NCI-H2227 treated with DMSO at 0.1 percent for 48 hours (cell line): ENCODE measurements around the gene DEDD.
A peak's percentile ranks its signal among the peaks of the same experiment; 100 is the strongest.

Source experiments
- DNase-seq: peaks from one replicate; lab custom pipeline; 2025; lab: John Stamatoyannopoulos, UW

DEDD gene

DNA sequence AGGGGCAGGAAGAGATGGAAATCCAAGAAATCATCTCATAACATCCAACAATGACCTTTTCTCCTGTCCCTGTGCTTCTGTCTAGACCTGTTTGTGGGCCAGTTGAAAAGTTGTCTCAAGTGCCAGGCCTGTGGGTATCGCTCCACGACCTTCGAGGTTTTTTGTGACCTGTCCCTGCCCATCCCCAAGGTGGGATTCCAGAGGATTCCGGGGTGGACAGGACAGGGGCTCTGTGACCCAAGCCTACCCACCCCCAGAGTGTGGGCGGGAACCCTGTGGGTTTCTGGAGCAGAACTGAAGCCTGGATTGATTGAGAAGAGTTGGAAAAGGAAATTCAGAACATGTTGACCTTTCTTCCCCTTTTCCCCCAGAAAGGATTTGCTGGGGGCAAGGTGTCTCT lies 31.3 kb upstream of the DEDD start:
- no peak for DNase-seq

DNA sequence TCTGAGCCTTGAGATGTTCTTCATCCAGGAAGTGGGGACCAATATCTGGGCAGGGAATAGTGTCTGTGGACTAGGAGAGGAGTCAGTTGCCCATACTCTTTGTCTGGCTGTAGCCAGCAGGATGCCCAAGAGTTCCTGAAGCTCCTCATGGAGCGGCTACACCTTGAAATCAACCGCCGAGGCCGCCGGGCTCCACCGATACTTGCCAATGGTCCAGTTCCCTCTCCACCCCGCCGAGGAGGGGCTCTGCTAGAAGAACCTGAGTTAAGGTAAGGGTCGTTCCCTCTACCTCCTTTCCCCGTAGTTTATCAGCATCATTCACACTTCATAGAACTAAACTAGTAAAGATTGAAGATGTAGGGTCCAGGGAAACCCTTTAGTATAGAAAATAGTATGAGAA lies 30.3 kb upstream of the DEDD start:
- DNase-seq: no peak

DNA sequence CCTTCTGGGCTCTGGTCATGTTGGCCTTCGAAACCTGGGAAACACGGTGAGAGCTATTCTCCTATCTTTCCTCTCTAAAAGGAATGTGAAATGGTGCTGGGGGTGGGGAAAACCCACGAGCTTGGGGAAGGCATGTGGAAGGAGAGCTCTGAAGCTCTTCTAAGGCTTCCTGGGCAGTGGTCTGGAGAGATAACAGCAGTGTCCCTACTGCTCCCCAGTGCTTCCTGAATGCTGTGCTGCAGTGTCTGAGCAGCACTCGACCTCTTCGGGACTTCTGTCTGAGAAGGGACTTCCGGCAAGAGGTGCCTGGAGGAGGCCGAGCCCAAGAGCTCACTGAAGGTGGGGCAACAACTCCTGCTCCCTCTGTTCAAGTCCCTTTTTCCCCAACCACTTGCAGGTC lies 29.6 kb upstream of the DEDD start:
- DNase-seq: no peak

DNA sequence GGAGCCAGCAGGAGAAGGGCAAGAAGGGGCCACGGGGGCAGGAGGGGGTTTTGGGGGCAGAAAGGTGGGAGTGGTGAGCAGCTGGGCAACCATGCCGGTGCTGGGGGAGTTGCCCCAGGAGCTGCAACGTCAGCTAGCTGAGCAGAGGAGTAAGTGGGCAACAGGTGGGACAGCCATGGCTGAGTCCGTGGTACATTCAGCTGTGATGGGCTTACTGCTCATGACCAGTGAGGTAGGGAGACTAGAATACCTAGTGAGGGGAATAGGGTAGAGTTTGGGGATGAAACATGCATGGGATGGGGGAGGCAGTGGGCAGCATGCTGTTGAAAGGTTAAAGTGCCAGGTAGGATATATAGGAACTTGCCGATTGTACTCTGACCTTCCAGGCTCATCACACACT lies 29.2 kb upstream of the DEDD start:
- DNase-seq: no peak

DNA sequence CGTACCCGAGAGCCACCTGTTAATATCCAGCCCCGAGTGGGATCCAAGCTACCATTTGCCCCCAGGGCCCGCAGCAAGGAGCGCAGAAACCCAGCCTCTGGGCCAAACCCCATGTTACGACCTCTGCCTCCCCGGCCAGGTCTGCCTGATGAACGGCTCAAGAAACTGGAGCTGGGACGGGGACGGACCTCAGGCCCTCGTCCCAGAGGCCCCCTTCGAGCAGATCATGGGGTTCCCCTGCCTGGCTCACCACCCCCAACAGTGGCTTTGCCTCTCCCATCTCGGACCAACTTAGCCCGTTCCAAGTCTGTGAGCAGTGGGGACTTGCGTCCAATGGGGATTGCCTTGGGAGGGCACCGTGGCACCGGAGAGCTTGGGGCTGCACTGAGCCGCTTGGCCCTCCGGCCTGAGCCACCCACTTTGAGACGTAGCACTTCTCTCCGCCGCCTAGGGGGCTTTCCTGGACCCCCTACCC lies 28.2 kb upstream of the DEDD start:
- DNase-seq: no peak

DNA sequence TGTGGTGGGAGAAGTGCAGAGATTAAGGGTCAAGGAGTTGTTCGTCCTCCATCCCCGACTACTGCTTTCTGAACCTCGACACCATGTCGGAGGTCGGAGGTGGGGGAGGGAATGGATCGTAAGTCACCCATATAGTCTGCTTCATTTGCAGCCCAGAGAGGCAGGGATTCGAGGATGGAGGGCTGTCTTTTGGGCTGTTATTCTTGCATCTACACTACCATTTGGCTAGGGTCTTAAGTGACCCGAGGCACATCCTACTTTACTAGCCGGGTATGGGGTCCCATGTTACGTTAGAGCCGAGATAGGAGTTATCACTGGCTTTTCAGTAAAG lies 27.4 kb upstream of the DEDD start:
- no peak for DNase-seq

DNA sequence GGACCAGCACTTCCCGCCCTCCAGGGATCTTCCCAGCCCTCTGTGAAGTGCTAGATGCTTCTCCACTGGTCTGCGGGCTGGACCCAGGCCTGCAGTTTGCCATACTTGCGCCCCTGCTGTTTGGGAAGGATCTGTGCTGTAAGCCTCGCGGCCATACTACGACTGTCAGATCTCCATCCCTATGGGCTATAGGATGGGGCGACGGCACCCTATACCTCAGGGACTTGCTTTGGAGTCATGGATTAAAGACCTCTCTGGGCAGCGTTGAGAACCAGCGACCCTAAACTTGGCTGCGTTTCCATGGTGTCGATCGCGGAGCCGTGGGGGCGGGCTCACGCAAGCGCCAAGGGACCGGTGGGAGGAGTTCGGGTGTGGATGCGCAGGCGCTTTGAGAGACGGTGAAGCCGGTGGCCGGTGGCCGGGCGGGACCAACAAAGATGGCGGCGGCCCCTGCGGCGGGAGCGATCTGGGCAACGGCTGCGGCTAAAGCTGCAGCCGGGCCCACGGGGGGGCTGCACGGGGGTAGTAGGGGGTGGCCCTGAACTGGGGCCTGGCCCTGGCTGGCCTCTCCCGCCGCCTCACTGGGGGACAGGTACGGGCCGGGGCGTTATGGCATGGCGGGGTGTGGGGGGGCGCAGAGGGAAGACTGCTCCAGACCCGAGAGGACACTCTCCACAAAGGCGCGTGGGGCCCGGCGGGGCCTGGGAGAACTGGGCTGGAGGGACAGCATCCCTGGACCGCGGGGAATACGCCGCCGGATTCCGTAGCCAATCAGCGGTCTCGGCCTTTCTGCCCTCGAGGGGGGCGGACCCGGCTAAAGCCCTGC lies 26.8 kb upstream of the DEDD start, which contains the start of gene USP21:
USP21 (plus strand) TSS at position 414 of the 826 bp plus-strand sequence. CDS start 1,141 bp downstream, outside the sequence.
- peak; percentile 96 for DNase-seq

DNA sequence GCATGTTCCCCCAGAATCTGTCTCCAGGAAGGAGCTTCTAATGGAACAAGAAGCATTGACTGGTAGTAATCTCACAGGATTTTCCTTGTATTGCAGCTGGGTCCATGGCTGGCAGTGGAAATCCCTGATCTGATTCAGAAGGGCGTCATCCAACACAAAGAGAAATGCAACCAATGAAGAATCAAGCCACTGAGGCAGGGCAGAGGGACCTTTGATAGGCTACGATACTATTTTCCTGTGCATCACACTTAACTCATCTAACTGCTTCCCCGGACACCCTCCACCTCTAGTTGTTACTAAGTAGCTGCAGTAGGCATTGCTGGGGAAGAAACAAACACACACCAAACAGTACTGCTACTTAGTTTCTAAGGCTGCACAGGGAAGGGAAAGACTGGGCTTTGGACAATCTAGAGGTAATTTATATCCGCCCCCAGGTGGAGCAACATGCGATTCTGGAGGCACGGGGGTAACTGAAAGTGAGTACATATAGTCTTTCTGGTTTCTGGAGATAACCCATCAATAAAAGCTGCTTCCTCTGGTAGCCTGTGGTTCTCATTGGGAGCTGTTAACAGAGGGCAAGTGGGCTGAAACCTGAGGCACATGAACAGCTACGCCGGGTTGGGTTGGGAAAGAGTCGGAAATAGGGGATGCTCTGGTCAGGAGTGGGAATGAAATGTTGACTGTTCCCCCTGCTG lies 26.0 kb upstream of the DEDD start:
- no peak for DNase-seq

DNA sequence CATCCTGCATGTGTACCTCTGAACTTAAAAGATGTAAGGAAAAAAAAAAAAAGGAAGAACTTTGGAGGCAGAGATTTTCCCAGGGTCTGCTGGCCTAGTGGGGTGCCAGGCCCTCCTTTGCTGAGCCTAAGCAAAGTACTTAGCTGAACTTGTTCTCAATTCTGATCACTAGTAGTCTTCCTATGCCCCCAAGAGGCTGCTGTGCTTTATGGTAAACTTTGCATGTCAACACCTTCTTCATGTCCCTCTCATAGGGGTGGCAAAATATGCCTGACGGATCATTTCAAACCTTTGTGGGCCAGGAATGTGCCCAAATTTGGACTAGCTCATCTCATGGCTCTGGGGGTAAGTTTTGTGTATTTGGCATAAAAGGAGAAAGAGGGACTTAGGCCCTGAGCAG lies 25.4 kb upstream of the DEDD start:
- DNase-seq: no peak

DNA sequence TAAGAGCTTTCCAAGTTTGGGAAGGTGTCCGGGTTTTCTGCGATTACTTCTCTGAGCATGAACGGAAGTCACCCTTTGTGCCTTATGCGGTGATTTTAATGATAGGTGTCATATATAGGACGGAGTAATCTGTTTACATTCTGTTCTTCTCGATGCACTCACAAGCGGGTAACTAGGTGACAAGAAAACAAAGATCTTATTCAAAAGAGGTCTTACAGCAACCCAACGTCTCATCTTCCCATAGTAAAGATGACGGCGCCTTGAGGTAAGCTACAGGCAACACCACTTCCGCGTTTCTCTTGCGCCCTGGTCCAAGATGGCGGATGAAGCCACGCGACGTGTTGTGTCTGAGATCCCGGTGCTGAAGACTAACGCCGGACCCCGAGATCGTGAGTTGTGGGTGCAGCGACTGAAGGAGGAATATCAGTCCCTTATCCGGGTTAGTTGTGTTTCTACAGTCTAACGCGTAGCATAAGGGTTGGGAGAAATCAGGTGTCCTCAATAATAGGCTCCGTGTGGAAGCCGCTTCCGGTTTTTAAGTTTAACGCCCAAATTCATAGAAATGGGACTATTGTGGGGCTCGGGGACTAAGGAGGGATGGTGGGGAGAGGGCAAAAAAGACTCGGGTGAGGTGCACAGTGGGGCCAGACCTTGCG lies 21.3 kb upstream of the DEDD start, which contains the start of gene UFC1:
UFC1 (plus strand) TSS at position 297 of the 656 bp plus-strand sequence; CDS start at position 317, 20 bp downstream.
- DNase-seq: peak; percentile 93

DNA sequence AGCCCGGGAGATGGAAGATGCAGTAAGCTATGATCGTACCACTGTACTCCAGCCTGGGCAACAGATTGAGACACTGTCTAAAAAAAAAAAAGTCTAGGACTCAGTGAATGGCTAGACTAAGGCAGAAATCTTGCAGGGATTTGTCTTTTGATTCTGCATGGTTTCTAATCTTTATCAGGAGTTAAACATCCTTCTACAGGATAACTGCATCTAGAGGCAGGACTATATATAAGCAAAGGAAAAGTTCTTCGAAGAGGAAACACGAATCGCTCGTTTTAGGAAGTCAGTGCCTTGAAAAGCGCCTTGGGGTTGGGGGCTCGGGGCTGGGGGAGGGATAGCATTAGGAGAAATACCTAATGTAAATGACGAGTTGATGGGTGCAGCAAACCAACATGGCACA lies 20.7 kb upstream of the DEDD start:
- DNase-seq: no peak

DNA sequence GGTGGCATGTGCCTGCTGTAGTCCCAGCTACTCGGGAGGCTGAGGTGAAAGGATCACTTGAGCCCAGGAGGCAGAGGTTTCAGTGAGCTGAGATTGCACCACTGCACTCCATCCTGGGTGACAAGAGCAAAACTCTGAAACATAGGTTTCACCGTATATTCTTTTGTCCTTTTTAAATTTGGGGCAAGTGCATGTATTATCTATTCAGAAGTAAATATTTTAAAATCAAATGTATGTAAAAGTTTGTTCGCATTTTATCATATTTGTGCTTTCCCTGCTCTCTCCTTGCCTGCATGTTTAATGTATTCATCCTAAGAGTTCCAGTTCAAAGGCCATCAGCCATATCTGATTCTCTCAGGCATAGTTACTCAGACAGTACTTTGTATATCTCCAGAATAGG lies 13.4 kb upstream of the DEDD start:
- DNase-seq: no peak

DNA sequence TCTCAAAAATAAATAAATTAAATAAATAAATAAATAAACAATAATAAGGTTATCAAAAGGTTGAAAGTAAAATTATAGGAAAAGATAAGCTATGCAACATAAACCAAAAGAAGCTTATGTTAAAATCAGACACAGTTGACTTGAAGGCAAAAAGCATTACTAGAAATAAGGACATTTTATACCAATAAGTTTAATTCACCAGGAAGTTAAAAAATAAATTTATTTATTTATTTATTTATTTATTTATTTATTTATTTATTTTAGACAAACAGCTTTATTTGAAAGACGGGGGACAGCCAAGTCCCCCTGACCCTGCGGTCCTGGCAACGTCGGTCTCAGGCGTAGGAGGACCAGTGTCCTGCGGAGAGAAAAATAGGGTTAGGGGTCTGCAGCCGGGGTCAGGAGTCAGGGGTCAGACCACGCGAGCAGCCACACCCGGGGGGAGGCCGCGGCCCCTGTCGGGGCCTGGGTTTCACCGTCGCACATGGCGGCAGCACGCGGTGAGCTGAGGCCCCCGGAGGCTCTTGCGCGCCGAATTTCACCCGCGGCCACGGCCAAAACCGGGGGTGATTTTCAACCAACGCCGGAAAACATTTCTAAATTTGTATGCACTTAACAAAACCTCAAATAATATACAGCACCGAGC lies 8.4 kb upstream of the DEDD start:
- no peak for DNase-seq

DNA sequence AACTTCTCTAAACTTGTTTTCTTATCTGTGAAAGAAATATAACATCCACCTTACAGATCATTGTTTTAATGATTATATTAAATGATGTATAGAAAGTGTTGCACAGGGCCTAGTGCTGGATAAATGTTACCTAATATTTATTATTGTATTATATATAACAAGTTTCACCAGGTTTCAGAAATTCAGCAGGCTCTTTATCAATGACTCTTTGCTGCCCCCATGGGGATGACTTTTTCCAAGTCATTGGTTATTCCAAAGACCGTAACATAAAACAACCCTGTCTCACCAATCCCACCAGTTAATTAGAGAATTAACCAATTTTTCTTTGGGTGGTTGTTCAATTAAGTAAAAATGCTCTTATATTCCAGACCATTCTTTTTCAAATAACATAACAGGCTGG lies 7.3 kb upstream of the DEDD start:
- peak; percentile 4 for DNase-seq

DNA sequence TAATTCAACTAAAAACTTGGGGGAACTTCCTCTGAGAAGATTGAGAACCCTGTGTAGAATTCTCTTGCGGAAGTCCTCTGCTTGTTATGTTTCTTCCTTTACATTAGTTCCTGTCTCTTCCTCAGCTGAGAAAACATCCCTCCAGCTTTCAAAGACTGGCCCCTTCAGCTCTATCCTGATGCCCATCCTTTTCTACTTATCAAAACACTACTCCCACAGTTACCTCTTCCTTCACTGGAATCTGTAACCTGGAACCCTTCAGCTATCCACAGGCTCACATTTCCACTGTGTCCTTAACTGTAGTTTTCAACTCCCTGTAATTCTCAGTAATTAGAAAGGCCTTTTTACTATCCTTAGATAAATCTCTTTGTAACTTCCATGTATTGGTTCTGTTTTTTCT lies 6.0 kb upstream of the DEDD start:
- no peak for DNase-seq

DNA sequence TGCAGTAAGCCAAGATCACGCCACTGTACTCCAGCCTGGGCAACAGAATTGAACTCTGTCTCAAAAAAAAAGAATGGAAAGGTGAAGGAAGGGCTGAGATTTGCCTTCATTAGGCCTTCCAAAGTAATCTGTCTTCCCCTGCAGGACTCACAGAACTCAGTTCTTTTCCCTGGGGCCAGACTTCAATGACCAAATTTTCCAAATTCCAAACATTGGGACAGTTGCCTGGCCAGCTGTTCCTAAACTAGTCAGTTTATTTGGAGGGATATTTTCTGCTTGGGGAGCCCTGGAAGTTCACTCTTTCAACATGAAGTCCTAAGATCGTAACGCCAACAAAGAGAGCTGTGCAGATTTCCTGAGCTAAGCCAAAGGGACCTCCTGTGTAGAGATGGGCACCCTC lies 5.4 kb upstream of the DEDD start:
- DNase-seq: no peak

DNA sequence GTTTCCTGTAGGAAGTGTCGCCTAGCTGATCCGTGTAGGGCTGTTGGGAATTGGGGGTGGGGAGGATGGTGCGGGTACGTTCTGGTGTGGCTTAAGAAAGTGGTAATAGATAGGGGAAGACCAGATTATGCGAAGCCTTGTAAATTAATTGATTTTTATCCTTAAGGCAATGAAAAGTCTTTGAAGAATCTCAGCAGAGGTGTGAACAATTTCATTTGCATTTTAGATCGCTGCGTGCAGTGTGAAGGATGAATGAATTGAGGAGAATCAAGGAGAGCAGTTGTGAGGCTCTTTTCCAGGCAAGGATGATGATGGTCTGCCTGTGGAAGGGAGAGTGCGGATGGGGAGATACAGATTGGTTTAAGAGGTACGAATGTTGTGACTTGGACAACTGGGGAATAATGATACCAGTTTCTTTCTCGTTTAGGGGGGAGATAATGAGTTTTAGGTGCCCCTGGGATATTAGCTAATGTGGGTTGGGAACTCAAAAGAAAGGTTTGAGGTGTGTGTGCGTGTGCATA lies 813 bp upstream of the DEDD start:
- DNase-seq: peak; percentile 61

DNA sequence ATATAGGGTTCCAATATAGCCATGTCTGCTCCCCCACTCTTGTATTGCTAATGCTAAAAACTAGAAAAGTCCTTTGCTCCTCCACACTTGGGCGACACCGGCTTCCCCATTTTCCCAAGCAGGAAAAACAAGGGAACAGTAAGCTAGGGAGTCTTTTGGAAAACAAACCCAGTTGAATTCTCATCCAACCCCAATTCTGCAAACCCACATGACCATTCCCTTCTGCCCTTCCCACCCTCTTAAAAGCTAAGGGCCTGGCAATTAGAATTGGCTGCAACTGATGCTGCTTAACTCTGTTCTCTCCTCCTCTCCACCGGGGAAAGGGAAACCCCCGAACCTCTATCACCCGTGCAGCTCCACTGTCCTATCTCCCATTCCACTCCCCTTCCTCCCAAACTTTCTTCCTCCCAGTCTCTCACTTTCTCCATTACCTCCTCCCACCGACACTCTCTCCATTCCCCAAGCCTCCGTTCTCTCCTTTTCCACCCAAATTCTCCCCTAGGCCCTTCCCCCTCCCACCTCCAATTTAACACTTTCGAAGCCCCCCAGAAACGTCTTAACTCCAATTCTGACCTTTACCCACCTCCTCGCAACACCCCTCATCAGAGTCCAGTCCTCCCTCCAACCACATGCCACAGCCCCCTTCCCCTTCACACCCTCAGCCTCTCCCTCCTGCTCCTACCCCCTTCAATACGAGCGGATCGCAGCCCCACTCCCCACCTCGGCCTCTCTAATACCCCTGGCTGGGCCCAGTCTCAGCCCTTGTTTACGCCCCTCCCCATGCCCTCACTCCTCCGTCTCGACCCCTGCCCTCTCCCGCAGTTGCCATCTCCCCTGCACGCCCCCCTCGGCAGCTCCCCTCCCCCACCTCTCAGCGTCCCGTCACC lies 701 bp downstream of the DEDD start:
- peak; percentile 19 for DNase-seq

DNA sequence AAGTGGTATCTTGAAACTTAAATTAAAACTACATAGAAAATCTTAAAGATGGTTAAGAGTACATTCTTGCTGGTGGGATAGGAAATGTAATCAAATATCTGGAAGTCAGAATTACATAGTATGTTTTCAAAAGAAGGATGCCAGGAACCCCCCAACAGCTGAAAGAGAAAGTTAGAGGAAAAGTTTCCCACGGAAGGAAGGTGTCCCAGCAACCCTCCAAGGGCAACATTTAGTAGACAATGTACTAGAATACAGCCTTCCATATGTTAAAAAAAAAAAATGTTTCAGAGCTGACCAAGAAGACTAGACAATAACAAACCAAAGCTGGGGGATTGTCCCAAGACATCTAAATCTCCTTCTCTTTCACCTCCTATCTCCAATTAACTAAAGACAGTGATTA lies 2.2 kb downstream of the DEDD start:
- DNase-seq: no peak

DNA sequence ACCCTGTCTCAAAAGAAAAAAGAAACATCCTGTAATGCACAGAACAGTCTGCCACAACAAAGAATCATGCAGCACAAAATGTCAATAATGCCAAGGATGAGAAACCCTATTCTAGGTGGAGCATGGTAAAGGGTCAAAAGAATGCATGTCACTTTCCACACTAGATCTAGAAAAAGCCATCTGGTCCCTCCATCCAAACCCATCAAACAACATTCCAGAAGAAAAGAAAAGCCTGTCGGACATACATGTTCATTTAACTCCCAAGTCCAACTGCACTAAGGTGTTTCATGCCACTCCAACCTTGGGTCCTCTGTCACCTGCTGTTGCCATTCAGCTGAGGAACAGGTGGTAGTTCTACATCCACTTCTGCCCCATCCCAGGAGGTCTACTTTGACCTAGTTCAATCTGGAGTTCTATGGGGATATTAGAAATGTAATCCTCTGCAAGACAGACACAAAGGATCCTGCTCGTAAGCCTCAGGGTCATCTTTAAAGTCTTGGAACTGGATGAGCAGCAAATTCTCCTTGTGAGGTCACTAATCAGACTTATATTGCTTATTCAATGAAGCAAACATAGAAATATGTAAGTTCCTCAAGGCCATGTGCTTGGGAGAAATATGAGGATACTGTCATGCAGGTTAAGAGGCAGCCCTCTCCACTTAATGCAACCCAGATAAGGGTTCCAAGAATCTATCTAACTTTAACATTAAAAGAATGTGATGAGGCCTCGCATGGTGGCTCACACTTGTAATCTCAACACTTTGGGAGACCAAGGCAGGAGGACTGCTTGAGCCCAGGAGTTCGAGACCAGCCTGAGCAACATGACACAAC lies 3.7 kb downstream of the DEDD start:
- DNase-seq: no peak
